ENCODE results near the gene GPR3.
"Not testable (repeated sequence)": the region's sequence is repeated elsewhere in the genome, so short reads cannot be mapped to it uniquely, and the experiment has no call there.

Gene GPR3

GRCh38 chr1:27380766-27381733 lies 11.4 kb upstream of the GPR3 start:
- no peak for DNase-seq

- no peak for DNase-seq
Measured at GRCh38 chr1:27381969-27382762, 10.3 kb upstream of the GPR3 start.

GRCh38 chr1:27383039-27383605 lies 9.3 kb upstream of the GPR3 start, which contains the start of gene CD164L2:
Gene CD164L2 (minus strand): TSS chr1:27383333. CDS start chr1:27383239, 94 bp downstream.
- DNase-seq: no peak

GRCh38 chr1:27383661-27384060 lies 8.8 kb upstream of the GPR3 start:
- DNase-seq: no peak

GRCh38 chr1:27384797-27385196 lies 7.6 kb upstream of the GPR3 start:
- not testable (repeated sequence) for DNase-seq

- no peak for DNase-seq
Measured at GRCh38 chr1:27388337-27389005, 4.0 kb upstream of the GPR3 start.

GRCh38 chr1:27391511-27392095 lies 819 bp upstream of the GPR3 start:
- DNase-seq: no peak

GRCh38 chr1:27392778-27393635 lies 585 bp downstream of the GPR3 start:
- no peak for DNase-seq

- no peak for DNase-seq
Measured at GRCh38 chr1:27393641-27394281, 1.3 kb downstream of the GPR3 start.

- no peak for DNase-seq
Measured at GRCh38 chr1:27394282-27394658, 1.8 kb downstream of the GPR3 start.

- DNase-seq: no peak
Measured at GRCh38 chr1:27394925-27395324, 2.5 kb downstream of the GPR3 start.

GRCh38 chr1:27395441-27396195 lies 3.2 kb downstream of the GPR3 start:
- peak; percentile 68 for DNase-seq

GRCh38 chr1:27397110-27397509 lies 4.7 kb downstream of the GPR3 start:
- DNase-seq: no peak

- no peak for DNase-seq
Measured at GRCh38 chr1:27397749-27398148, 5.3 kb downstream of the GPR3 start.

- DNase-seq: no peak
Measured at GRCh38 chr1:27398405-27399149, 6.2 kb downstream of the GPR3 start.

- DNase-seq: no peak
Measured at GRCh38 chr1:27399251-27400025, 7.0 kb downstream of the GPR3 start.

GRCh38 chr1:27400082-27400962 lies 7.9 kb downstream of the GPR3 start:
- DNase-seq: no peak

- DNase-seq: no peak
Measured at GRCh38 chr1:27400963-27401341, 8.5 kb downstream of the GPR3 start.

Data from MV-4-11 (cell line).